Daoy (cell line): ENCODE results near the gene SETD5. TPM values are rescaled to one million over a fixed set of nuclear protein-coding genes. Genes with fewer than 3 reads are reported as not detected.
"Not testable (repeated sequence)": the region's sequence is repeated elsewhere in the genome, so short reads cannot be mapped to it uniquely, and the experiment has no call there.

Experiments used
- DNase-seq: peaks from one replicate; pipeline ENCODE4 v3.0.0-alpha.2; 2015; ENCODE audit warnings: low read depth
- total RNA-seq: library from RNA; depleted of rRNA; stranded (reverse); fragments of >200 nt; shearing (Covaris generic); gene quantifications from 2 replicates; pipeline ENCODE4 v1.2.3, GENCODE V29; 2014

The SETD5 gene
- total RNA-seq, 1 experiment from 2014 or later, result 24.5 TPM

GRCh38 chr3:9455596-9456131 is 58.2 kb downstream of the SETD5 start:
- no peak for DNase-seq

- no peak for DNase-seq
Measured at GRCh38 chr3:9467451-9467850, 70.0 kb downstream of the SETD5 start.

DNA sequence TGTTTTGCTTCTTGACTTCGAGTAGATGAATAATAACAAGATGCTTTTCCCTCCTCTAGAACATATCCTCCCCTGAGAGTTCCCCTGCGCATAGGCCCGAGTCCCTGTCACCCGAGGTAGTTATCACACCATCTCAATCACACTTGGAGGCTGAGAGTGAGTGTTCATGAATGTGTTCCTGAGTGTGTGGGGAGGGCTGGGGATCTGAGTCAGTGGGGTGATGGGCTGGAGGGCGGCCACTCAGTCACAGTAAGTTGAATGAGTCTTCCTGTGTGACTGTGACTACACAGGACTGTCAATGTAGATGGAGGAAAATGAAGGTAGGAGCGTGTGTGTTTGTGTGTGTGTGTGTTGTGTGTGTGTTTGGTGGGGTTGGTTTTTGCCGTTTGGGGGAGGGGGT is 71.0 kb downstream of the SETD5 start:
- DNase-seq, result no peak

GRCh38 chr3:9469986-9470385 is 72.6 kb downstream of the SETD5 start:
- no peak for DNase-seq

GRCh38 chr3:9473496-9474065 is 76.2 kb downstream of the SETD5 start:
- DNase-seq, result no peak

DNA sequence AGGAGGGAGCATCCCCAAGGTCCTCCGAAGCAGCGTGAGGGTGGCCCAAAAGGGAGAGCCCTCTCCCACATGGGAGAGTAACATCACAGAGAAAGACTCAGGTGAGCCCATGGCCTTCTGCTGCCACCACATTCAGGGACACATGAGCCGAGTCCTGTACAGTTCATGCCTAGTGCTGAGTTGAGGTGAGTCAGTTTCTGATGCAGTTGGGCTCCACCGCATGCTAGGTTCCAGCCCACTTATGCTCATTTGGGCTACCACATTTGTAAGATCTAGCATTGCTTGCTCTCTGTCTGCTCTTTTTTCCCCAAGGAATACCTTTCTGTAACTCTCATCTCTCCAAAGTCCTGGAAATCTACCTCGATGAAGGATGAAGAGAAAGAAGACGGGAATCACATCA is 77.1 kb downstream of the SETD5 start:
- no peak for DNase-seq

DNA sequence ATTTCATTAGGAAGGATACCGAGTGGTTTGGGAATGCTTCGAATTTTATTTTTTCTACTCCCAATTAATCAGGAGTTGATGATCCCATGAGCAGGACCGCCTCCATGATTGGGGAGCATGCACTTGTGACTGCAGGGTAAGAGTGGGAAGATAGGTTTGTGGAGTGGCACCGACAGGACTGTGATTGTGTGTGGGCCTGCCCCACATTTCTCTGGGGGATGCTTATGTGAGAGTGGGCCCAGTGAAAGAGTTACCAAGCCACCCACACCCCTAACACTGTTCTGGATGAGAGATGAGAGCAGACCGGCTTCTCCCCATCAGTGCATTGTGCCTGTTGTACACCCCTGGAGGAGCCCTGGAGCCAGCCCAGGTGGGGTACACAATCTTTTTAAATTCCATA is 79.5 kb downstream of the SETD5 start:
- DNase-seq, result no peak

DNA sequence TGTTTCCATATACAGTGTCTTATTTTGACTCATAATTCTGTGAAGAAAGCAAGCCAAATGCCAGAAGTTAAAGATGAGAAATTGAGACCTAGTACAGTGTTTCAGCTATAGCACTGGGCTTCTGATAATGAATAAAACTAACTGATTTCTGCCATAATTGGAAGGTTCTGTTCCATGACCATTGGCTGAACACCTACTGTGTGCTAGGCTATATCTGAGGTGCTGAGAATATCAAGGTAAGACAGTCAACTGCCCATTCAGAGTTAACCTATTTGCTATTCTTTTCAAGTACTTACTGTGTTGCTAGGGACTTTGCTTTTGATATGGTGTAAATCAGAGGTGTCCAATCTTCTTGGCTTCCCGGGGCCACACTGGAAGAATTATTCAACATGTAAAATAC is 82.8 kb downstream of the SETD5 start:
- no peak for DNase-seq

DNA sequence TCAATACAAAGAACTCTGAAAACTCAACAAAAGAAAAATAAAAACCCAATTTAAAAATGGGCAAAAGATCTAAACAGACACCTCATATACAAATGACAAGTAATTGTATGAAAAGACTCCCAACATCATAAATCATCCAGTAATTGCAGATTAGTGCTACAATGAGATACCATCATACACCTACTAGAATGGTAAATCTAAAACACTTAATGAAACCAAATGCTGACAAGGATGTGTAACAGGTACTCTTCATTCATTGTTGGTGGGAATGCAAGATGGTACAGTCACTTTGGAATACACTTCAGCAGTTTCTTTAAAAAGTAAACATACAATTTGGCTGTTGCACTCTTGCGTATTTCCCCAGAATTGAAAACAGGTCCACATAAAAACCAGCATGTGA is 87.8 kb downstream of the SETD5 start:
- DNase-seq, result no peak

DNA sequence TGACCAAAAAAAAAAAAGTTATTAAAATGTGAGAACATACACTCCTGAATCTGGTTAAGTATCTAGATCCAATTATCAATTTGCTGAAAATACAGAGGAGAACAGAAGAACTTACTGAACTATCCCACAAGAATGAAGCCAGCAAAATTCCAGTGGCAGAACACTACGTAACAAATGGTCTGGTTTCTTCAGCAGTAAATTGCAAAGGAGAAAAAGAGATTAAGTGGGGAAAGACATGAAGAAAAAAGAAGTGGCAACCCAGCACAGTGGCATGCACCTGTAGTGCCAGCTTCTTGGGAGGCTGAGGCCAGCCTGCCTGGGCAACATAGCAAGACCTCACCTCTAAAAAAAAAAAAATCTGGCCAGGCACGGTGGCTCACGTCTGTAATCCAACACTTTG is 94.1 kb downstream of the SETD5 start:
- DNase-seq, result no peak

DNA sequence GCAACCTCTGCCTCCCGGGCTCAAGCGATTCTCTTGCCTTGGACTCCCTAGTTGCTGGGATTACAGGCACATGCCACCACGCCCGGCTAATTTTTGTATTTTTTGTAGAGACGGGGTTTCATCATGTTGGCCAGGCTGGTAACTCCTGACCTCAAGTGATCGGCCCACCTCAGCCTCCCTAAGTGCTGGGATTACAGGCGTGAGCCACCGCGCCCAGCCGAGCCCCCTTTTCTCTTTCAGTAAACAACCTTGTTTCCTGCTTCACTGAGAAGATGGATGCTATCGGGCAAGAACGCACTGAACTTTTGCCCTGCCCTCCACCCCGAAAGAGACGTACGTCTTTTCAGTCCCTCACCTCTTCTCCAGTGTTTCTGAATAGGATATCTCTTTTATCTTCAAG is 96.6 kb downstream of the SETD5 start:
- not testable (repeated sequence) for DNase-seq

- DNase-seq, result no peak
Measured at GRCh38 chr3:9496893-9497292, 99.5 kb downstream of the SETD5 start.

GRCh38 chr3:9497821-9498565 is 100.6 kb downstream of the SETD5 start:
- peak; percentile 73 for DNase-seq

DNA sequence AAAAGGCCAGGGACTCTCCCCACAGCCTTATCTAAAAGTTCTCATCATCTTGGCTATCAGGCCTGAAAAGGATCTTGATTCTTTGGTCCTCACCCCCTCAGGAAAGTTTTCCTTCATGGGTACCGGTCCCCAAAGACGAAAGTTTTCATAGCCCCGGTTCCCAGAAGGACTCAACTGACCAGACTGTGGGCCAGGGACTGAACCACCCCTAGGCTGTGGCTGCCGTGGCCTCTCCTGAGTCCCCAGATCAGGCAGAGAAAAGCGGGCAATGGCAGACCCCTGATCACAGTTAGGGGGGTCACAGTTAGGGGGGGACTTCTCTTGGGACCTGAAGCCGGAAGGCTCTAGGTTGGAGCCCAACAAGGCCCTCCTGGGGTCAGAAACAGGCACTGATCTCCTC is 101.4 kb downstream of the SETD5 start:
- no peak for DNase-seq

DNA sequence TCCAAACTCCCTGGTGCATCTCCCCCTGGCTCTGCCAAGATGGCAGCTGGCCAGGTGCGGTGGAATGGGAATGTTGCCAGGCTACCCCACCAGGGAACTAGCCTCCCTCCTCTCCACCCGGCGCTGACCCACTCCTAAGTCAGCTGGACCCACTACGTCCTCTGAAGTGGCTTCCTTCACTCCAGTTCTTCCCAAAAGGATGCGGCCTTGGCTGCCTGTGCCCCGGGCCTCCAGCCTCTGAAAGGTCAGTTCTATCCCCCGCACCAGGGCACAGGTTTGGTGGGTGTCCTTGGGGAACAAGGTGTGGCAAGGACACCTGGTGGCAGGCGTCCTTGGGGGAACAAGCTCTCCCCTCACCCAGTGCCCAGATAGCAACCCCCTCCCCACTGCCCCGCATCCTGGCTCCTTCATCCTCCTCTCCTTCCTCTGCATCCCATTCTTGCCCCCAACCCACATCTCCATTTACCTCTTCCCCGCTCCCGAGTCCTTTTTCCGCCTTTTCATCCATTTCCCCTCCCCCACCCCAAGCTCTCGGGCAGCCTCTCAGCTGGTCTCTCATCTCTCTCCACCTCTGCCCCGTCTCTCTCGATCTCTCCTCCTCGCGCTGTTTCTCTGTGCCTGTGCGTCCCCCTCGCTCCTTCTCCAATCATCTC is 102.2 kb downstream of the SETD5 start:
- DNase-seq, result no peak

GRCh38 chr3:9500108-9501050 is 103.0 kb downstream of the SETD5 start:
- DNase-seq, result peak; percentile 74

- DNase-seq, result no peak
Measured at GRCh38 chr3:9501226-9501625, 103.8 kb downstream of the SETD5 start.

DNA sequence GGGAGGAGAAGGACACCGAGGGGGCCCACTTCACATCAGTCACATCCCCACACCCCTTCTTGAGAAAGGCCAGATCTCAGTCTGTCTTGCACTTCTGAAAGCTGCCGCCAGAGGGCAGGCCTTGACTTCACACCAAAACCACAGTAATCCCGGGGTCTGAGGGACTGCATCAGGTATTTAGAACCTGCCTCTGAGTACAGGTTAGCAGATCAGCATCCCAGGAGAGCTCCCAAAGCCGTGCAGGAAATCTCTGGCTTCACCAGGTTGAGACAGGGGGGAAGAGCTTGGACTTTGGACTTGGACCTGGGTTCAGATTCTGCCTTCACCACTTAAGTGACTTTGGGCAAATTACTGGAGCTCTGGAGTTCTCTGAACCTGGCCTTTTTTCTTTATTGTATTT is 105.9 kb downstream of the SETD5 start:
- peak; percentile 60 for DNase-seq

DNA sequence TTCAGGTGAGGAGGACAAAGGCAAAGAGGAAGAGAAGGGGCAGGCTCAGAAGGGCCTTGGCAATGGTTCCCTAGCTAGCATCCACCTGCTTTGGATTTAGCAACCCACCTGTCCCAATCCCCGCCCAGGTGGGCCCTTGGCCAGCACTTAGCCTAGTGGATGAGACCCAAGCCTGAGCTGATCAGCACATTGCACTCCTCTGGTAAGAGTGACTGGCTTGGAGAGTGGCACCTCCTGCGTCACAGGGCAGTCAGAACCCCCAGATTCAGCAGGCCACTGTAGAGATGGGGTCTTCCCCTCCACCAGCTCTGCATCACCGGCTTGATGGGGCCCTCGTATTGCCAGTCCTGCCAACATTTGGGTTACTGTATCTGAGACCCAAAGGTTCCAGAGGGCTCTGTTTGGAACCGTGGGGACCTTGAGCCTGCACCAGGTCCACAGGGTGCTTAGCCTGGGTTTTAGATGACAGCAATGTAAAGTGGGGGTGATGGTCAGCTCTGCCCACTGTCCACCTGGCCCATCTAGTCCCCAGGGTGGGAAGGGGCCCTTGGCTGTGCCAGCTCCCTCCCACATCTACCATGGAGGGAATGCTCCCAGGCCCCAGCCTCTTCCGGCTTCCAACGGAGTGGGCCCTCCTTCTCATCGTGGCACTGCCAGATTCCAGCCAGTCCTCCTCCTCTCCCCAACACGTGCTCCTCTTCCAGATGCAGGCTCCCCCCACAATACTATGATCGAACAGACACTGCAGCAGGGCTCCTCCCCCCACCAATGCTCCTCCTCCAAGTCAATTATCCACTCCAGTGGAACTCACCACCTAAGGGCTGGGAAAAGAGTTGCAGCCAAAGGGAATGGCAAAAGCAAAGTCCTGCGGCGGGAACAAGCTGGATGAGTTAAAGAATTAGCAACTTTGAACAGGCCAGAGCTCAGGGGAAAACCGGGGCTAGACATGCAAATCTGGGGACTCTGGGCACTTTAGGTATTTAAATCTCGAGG is 110.5 kb downstream of the SETD5 start:
- DNase-seq, result no peak

DNA sequence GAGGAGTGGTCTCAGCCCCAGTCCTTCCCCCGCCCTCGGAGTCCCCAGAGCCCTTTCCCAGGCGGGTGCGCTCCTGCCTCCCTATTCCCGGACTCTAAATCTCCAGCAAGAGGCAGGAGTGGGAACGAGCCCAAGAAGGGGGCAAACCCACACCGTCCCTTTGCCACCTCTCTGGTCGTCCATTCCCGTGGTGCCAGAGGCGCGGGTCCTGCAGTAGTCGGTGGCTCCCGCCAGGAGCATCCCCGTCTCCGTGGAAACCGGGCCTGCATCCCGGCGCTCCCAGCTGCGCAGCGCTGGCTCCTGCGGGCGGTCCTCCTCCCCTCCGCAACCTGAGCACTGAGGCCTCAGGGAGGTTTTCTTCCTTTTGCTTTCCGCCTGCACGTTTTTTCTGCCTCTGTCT is 111.4 kb downstream of the SETD5 start:
- DNase-seq, result no peak
